Left kidney (tissue), 2 donors: ENCODE results near the gene FIG4. TPM values are rescaled to one million over a fixed set of nuclear protein-coding genes. Genes with fewer than 3 reads are reported as not detected.
"Not testable (repeated sequence)": the region's sequence is repeated elsewhere in the genome, so short reads cannot be mapped to it uniquely, and the experiment has no call there.

Source experiments
- DNase-seq: peaks from one replicate; pipeline ENCODE4 v3.0.0-alpha.2; 2013
- polyA plus RNA-seq: library from polyadenylated mRNA; unstranded; fragments of 120-200 nt; gene quantifications from one replicate; pipeline ENCODE4 v1.2.1, GENCODE V29; 2013; ENCODE audit not compliant: insufficient read length

The FIG4 gene
- polyA plus RNA-seq, 1 donor, result 25.8 TPM

- no peak for DNase-seq
These were observed 103.3 kb downstream of the FIG4 start for GRCh38 chr6:109794201-109794923.

DNA sequence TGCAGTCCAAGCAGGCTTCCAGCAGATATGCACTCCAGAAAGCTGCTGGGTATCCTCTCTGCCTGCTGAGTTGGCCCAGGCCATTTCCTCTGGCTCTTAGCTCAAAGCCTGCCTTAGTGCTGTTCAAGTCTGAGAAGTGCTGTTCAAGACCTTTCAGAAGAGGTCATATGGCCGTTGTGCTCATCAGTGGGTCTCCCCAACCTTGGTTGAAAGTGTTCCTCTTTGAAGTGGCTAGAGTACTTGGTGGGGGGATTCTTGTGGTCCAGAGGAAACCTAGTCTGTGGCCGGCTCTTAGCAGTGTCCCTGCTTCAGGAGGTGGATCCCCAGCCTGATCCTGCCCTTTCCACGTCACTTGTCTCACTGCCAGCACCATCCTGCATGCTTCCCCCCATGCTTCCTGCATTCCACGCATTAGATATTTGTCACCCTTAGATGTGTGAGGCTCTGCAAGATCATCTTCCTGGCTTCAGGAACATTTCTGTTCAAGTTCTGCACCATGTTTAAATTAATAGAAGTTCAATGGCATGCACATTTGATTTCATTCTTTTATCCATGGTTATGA, 105.0 kb downstream of the FIG4 start:
- no peak for DNase-seq

GRCh38 chr6:109799129-109799528, 108.0 kb downstream of the FIG4 start:
- no peak for DNase-seq

- DNase-seq, result no peak
These were observed 108.6 kb downstream of the FIG4 start for GRCh38 chr6:109799664-109800063.

DNA sequence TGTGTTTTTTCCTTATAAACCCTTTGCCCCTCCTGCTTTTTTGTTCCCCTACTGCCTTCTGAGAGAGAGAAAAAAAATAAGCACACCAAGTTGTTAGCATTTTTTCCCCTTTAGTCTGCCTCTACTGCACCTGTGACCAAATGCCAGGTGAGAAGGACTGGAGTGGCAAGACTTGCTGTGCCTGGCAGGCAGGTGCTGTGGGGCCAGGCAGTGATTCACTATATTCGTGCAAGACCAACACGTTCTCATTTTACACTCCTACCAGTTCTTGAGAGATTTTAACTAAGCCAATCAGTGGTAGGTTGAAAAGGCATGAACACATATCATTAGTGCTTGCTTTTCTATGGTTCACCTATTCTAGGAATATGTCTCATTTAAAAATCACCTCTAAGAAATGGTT, 109.7 kb downstream of the FIG4 start:
- DNase-seq, result no peak

GRCh38 chr6:109801794-109802193, 110.7 kb downstream of the FIG4 start:
- no peak for DNase-seq

DNA sequence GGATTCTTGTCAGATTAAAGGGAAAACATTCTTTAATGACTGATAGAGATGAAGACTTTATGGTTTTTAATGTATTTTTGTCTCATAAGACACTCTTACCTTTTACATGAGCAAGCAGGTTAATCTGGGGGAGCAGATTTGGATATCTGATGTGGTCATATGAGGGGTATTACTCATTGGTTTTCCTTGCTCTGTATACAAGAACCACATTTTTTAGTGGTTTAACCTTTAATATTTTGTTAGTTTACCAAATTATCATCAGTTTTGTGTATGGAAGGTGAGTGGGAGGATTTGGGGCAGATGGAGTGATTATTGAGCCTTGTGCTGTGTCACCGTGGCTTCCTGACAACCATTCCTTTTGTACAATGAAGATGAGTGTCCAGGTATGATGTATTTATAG, 112.9 kb downstream of the FIG4 start:
- DNase-seq, result no peak

GRCh38 chr6:109807881-109808280, 116.8 kb downstream of the FIG4 start:
- DNase-seq, result no peak

DNA sequence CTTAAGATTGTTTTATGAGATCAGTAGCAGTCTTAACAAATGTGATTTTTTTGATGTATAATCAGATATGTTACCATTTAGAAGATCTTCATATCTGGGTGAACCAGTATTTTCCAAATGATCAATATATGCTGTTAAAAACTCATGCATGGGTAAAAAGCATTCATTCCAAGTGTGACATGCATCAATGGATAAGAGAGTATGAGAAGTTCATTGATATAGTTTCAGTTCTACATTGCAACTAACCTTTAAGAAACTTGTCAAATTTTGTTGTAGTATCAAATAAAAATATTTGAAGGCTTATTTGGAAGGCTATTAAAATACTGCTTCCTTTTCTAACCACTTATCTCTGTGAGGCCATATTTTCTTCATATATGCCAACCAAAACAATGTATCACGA, 117.7 kb downstream of the FIG4 start:
- no peak for DNase-seq

DNA sequence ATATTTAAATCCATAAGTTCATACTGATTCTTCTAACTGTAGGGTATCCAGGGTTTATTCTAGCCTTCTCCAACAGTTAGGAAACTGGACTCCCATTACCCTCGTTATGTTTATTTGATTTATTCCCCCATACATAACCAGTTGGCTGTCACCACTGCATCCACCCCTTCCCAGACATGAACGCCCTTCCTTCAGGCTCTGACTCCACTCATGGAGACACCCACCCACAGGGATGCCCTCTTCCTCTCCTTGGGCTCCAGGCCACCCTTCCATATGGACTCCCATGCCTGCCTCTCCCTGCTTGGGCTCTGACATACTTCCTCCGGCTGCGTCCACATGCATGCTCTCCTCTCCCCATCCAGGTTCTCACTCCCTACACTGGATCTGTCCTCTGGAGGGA, 124.0 kb downstream of the FIG4 start:
- no peak for DNase-seq

- DNase-seq, result no peak
These were observed 125.6 kb downstream of the FIG4 start for GRCh38 chr6:109816452-109817374.

- no peak for DNase-seq
These were observed 129.7 kb downstream of the FIG4 start for GRCh38 chr6:109820706-109821350.

GRCh38 chr6:109821428-109821827, 130.3 kb downstream of the FIG4 start:
- no peak for DNase-seq

DNA sequence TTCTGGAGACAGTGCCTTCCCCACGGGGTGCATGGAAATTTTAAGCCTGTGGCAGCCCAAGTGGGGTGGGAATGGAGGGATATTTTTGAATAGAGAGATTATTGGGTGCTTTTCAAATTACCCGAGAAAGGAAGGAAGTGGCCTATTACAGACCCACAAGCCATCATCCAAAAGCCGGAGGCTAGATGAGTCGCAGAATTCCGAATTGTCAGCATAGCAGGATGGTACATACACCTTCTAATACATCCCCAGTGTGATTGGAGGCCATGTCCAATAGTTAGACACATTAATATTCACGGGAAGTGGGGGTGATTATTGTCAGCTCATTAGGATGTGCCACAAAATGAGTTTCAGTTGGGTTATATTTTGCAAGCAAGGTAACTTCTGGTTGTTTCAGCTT, 133.0 kb downstream of the FIG4 start:
- no peak for DNase-seq

- DNase-seq, result no peak
These were observed 135.5 kb downstream of the FIG4 start for GRCh38 chr6:109826551-109826950.

- not testable (repeated sequence) for DNase-seq
These were observed 140.3 kb downstream of the FIG4 start for GRCh38 chr6:109831352-109831751.

GRCh38 chr6:109834131-109834530, 143.0 kb downstream of the FIG4 start:
- no peak for DNase-seq

GRCh38 chr6:109834595-109835437, 143.7 kb downstream of the FIG4 start:
- no peak for DNase-seq

GRCh38 chr6:109840034-109840433, 148.9 kb downstream of the FIG4 start:
- no peak for DNase-seq

DNA sequence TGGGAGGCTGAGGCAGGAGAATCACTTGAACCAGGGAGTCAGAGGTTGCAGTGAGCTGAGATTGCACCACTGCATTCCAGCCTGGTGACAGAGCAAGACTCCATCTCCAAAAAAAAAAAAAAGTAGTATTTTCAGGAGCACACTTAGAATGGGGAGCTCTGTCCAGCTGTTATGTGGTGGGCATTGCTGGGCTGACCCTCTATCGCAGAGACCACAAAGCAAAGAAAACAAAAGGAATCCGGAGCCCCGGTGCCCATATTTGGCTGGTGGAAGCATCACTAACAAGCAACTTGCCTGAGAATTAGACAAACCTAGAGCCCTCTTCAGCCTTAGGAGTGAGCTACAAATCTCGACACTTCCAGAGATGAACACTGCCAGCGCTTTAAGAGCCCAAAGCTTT, 149.7 kb downstream of the FIG4 start:
- DNase-seq, result no peak

DNA sequence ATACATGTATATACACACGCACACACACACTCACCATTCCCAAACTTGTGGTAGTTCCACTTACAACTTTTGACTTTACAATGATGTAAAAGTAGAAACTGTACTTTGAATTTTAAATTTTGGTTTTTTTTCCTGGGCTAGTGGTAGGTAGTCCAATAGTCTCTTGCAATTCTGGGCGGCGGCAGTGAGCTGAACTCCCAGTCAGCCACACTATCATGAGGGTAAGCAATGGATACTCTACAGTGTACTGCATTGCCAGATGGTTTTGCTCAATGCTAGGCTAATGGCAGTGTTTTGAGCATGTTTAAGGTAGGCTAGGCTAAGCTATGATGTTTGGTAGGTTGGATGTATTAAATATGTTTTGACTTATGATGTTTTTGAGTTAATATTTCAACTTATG, 150.8 kb downstream of the FIG4 start:
- no peak for DNase-seq

DNA sequence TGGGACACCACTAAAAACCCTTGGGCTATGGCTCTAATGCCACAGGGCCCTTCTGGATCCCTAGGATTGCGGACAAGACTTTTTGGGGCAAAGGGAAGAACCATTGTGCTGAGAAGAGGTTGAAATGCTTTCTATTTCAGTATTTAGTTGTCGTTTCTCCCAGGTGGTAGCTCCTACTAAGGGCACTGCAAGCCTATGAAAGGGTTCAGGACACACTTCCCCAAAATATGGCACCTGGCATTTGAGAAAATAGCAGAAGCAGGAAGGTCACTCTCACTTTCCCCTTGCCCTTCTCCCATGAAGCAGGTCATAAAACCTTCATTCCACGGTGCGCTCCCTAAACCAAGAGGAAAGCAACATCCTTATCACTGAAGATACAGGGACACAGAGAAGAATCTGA, 161.6 kb downstream of the FIG4 start:
- no peak for DNase-seq
